Peyer's patch (tissue), 4 donors: ENCODE data around the gene BMP7.

ENCODE experiments used
- CTCF ChIP-seq, 6 experiments: fragments of 450-650 bp in 4 of 6; fragments of 200-600 bp in 2 of 6; sonication (generic) in 1 of 6; IDR thresholded peaks; one replicate each; pipeline ENCODE4 v1.5.1; 2017 to 2019; ENCODE audit warnings: antibody characterized with exemption in 6 of 6, mild to moderate bottlenecking in 3 of 6, moderate library complexity in 1 of 6
- POLR2A ChIP-seq, 2 donors: fragments of 450-650 bp; IDR thresholded peaks; one replicate each; pipeline ENCODE4 v1.5.1; 2017; ENCODE audit warnings: antibody characterized with exemption in 2 of 2, mild to moderate bottlenecking in 2 of 2, moderate library complexity in 2 of 2

GRCh38 chr20:57315976-57316480 is 49.6 kb upstream of the BMP7 start:
- TF ChIP-seq POLR2A (IDR thresholded peaks at IDR 0.05) (no peak), CTCF (IDR thresholded peaks at IDR 0.05) (no peak)
